Adipocyte (in vitro differentiated cells): ENCODE results near the gene CCDC149.

Source experiments
- DNase-seq: peaks from one replicate; pipeline ENCODE4 v3.0.0-alpha.2; 2015; ENCODE audit warnings: low read depth
- H3K27me3 ChIP-seq: replicated peaks from 2 replicates; pipeline ENCODE4 v1.7.0; 2013; ENCODE audit warnings: mild to moderate bottlenecking, low read length, moderate library complexity; ENCODE audit not compliant: control insufficient read depth, insufficient read depth
- H3K36me3 ChIP-seq: 2 replicates; pipeline ENCODE4 v1.7.0; 2013; ENCODE audit warnings: low read length, mild to moderate bottlenecking, moderate library complexity; ENCODE audit not compliant: control insufficient read depth, insufficient read depth, severe bottlenecking
- H3K4me1 ChIP-seq: 2 replicates; pipeline ENCODE4 v1.7.0; 2013; ENCODE audit warnings: mild to moderate bottlenecking, low read length, moderate library complexity; ENCODE audit not compliant: control insufficient read depth, insufficient read depth
- H3K4me3 ChIP-seq: 2 replicates; pipeline ENCODE4 v1.7.0; 2013; ENCODE audit warnings: mild to moderate bottlenecking, low read length, moderate library complexity
- H3K9ac ChIP-seq: 2 replicates; pipeline ENCODE4 v1.7.0; 2013; ENCODE audit warnings: mild to moderate bottlenecking, low read length, moderate library complexity
- H3K9me3 ChIP-seq: 2 replicates; pipeline ENCODE4 v1.7.0; 2013; ENCODE audit warnings: mild to moderate bottlenecking, low read length, moderate library complexity; ENCODE audit not compliant: control insufficient read depth

Gene CCDC149

DNA sequence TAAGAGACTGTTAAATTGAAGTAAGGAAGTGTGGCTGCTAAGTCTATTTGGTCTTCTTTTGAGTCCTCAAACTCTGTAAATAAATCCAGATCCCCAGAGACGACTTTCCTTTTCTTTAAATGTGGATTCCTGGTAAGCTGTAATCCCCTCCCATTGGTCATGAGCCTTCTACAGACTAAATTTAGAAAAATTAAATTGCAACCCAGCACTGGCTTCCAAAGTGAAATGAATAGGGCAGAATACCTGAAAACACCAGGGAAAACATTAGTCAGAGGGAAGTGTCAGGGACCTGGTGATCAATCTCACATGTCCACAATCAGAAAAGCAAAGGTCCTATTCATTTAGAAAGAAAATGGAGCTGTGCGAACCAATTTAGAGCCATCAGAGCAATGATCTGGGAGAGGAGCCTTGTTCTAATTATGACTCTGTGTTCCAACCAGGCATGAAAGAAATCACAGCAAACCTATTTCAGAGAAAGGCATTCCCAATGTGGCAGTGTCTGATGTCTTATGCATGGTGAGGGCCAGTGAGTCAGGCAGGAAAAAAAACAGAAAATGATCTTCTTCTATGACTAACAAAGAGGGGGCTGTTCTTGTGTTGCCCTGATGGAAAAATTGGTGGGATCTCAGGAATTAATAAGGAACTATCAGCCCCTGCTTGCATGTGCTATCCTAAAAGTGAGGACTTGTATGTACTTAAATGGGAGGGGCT is 19.8 kb upstream of the CCDC149 start:
- Histone ChIP-seq H3K9me3 (peaks cover 13% of the 10 kb centered on the region), H3K4me3 (no peak overlapping the region), H3K36me3 (no peaks in the 10 kb centered on the region), H3K4me1 (peaks cover 6% of the 10 kb centered on the region), H3K27me3 (no peaks in the 10 kb centered on the region), H3K9ac (no peak overlapping the region)
- DNase-seq = no peak

DNA sequence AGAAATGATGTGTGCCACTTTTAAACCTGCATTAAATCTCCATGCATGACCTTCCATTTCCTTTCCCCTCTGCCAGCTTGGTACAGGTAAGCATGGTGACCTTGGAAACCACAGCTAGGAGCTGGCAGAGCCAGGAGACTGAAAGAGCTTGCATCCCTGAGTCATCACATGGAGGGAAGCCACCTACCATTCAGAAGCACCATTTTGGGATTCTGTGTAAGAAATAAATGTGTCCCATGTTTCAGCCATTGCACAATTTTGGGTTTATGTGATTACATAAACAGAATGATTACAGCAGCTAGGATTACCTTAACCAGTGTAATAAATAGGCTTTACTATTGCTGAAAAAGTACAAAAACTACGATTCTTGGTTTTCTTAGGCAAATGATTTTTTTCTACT is 17.3 kb upstream of the CCDC149 start:
- H3K4me1 ChIP-seq = peaks cover 6% of the 10 kb centered on the region
- no peak overlapping the region for H3K4me3 ChIP-seq
- no peak overlapping the region for H3K9ac ChIP-seq
- H3K36me3 ChIP-seq = no peaks in the 10 kb centered on the region
- DNase-seq = peak; percentile 13
- peaks cover 13% of the 10 kb centered on the region for H3K9me3 ChIP-seq
- no peaks in the 10 kb centered on the region for H3K27me3 ChIP-seq

DNA sequence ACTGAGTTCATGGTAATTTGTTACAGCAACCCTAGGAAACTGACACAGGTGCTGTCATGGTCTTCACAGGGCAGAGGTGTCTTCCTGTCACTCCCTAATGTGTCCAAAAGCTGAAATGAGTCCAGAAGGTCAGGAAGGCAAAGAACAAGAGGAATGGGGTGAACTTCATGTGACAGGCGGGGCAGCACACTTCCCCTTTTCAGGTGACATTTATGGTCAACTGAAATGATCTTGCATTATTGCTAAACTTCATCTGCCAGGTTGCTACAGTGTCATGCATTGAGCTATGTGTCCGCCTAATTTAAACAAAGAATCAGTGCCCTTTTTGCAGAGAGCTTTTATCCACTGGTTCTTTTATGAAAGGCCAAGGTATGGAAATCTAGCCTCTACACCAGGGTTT is 15.9 kb upstream of the CCDC149 start:
- Histone ChIP-seq H3K9ac (no peak overlapping the region), H3K4me3 (no peak overlapping the region), H3K36me3 (no peaks in the 10 kb centered on the region), H3K4me1 (peaks cover 21% of the 10 kb centered on the region), H3K27me3 (no peaks in the 10 kb centered on the region), H3K9me3 (peaks cover 4% of the 10 kb centered on the region)
- no peak for DNase-seq

- H3K9ac ChIP-seq = no peak overlapping the region
- H3K9me3 ChIP-seq = no peaks in the 10 kb centered on the region
- H3K36me3 ChIP-seq = no peaks in the 10 kb centered on the region
- no peaks in the 10 kb centered on the region for H3K27me3 ChIP-seq
- H3K4me3 ChIP-seq = no peak overlapping the region
- H3K4me1 ChIP-seq = peaks cover 24% of the 10 kb centered on the region
- no peak for DNase-seq
These were observed 14.2 kb upstream of the CCDC149 start for GRCh38 chr4:24927049-24927448.

GRCh38 chr4:24924309-24924781 is 11.5 kb upstream of the CCDC149 start:
- peak; percentile 59 for DNase-seq
- no peaks in the 10 kb centered on the region for H3K27me3 ChIP-seq

GRCh38 chr4:24923550-24923949 is 10.7 kb upstream of the CCDC149 start:
- no peak for DNase-seq
- no peak overlapping the region for H3K9ac ChIP-seq
- H3K27me3 ChIP-seq = no peaks in the 10 kb centered on the region
- H3K9me3 ChIP-seq = peaks cover 8% of the 10 kb centered on the region
- H3K4me3 ChIP-seq = no peak overlapping the region
- no peaks in the 10 kb centered on the region for H3K36me3 ChIP-seq
- peaks cover 18% of the 10 kb centered on the region for H3K4me1 ChIP-seq

More at GRCh38 chr4:24924309-24924781, 11.5 kb upstream of the CCDC149 start:
- Histone ChIP-seq H3K4me3 (peak overlapping the region; percentile 4), H3K9ac (no peak overlapping the region), H3K9me3 (peaks cover 8% of the 10 kb centered on the region), H3K4me1 (peaks cover 18% of the 10 kb centered on the region), H3K36me3 (no peaks in the 10 kb centered on the region)

DNA sequence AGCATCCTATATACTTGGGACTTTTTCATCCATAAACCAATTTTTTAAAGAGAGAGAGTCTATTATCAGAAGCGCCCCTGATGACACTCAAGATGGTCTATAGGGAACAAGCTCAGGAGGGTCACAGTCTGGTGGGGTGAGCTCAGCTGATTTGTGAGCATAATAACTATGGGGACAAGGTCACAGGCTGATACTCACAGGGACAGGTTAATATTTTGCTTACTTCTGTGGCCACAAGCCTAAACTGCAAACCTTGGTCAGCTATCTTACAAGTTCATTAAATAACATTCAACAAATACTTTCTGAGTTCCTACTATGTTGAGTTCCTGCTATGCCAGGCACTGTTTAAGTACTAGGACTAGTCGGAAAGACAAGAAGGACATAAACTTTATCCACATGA is 10.2 kb upstream of the CCDC149 start:
- peaks cover 8% of the 10 kb centered on the region for H3K9me3 ChIP-seq
- no peak overlapping the region for H3K9ac ChIP-seq
- H3K27me3 ChIP-seq = no peaks in the 10 kb centered on the region
- peaks cover 18% of the 10 kb centered on the region for H3K4me1 ChIP-seq
- no peak overlapping the region for H3K4me3 ChIP-seq
- H3K36me3 ChIP-seq = no peaks in the 10 kb centered on the region
- DNase-seq = no peak

- Histone ChIP-seq H3K4me3 (no peak overlapping the region), H3K9ac (no peak overlapping the region), H3K36me3 (no peaks in the 10 kb centered on the region), H3K9me3 (peaks cover 8% of the 10 kb centered on the region), H3K27me3 (no peaks in the 10 kb centered on the region), H3K4me1 (peaks cover 18% of the 10 kb centered on the region)
- DNase-seq = no peak
These were observed 9.6 kb upstream of the CCDC149 start for GRCh38 chr4:24922416-24922815.

GRCh38 chr4:24921491-24921890 is 8.6 kb upstream of the CCDC149 start:
- Histone ChIP-seq H3K27me3 (no peaks in the 10 kb centered on the region), H3K4me1 (peaks cover 19% of the 10 kb centered on the region), H3K9me3 (peaks cover 8% of the 10 kb centered on the region), H3K9ac (no peak overlapping the region), H3K36me3 (no peaks in the 10 kb centered on the region), H3K4me3 (no peak overlapping the region)
- DNase-seq = no peak

DNA sequence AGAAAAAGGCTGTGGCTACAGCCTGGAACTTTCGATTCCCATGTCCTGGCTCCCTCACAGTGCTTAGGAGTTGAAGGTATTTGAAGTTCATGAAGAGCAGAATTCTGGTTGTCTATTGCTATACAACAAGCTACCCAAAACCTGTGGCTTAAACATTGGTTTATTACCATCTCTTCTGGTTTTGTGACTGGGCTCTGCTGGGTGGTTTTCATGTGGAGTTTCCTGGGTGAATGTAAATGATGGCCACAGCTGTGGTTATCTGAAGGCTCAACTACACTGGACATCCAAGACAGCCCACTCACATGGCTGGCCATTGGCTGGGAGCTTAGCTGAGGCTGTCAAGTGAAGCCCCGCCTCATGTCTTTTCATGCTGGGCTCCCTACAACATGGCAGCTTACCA is 7.2 kb upstream of the CCDC149 start:
- Histone ChIP-seq H3K36me3 (no peaks in the 10 kb centered on the region), H3K4me3 (no peak overlapping the region), H3K4me1 (peaks cover 21% of the 10 kb centered on the region), H3K9me3 (peaks cover 8% of the 10 kb centered on the region), H3K27me3 (no peaks in the 10 kb centered on the region), H3K9ac (no peak overlapping the region)
- DNase-seq = no peak

GRCh38 chr4:24917076-24917856 is 4.4 kb upstream of the CCDC149 start:
- no peak for DNase-seq
- H3K9ac ChIP-seq = no peak overlapping the region
- peaks cover 5% of the 10 kb centered on the region for H3K4me1 ChIP-seq
- peaks cover 8% of the 10 kb centered on the region for H3K9me3 ChIP-seq
- H3K4me3 ChIP-seq = no peak overlapping the region
- no peaks in the 10 kb centered on the region for H3K27me3 ChIP-seq
- no peaks in the 10 kb centered on the region for H3K36me3 ChIP-seq
